OCI-LY7 (cell line): ENCODE data around the gene BCL7C.

Experiments
- CTCF ChIP-seq: fragments of 200-600 bp; sonication (generic); conservative IDR thresholded peaks from 2 replicates; pipeline ENCODE4 v1.5.1; 2014; ENCODE audit warnings: mild to moderate bottlenecking, antibody characterized with exemption, low read length, moderate library complexity, mixed read lengths
- EZH2phosphoT487 ChIP-seq: fragments of 200-600 bp; sonication (generic); IDR thresholded peaks from 2 replicates; pipeline ENCODE4 v1.6.1; 2018; ENCODE audit warnings: low read depth, borderline replicate concordance, mild to moderate bottlenecking, mixed run types, antibody characterized with exemption, low read length, moderate library complexity, mixed read lengths

- TF ChIP-seq CTCF (no peak), EZH2phosphoT487 (no peak)
Measured at GRCh38 chr16:30924076-30924912, 30.4 kb upstream of the BCL7C start.
